HG03378 (cell line): ENCODE data around the gene DPY19L2.
"Not testable (repeated sequence)": the region's sequence is repeated elsewhere in the genome, so short reads cannot be mapped to it uniquely, and the experiment has no call there.

Experiments
- ATAC-seq: cut with Tn5 transposase; IDR thresholded peaks from one replicate; pipeline ENCODE4 v1.9.1; 2021; ENCODE audit warnings: mild to moderate bottlenecking, moderate library complexity; ENCODE audit not compliant: unreplicated experiment

The DPY19L2 gene

DNA sequence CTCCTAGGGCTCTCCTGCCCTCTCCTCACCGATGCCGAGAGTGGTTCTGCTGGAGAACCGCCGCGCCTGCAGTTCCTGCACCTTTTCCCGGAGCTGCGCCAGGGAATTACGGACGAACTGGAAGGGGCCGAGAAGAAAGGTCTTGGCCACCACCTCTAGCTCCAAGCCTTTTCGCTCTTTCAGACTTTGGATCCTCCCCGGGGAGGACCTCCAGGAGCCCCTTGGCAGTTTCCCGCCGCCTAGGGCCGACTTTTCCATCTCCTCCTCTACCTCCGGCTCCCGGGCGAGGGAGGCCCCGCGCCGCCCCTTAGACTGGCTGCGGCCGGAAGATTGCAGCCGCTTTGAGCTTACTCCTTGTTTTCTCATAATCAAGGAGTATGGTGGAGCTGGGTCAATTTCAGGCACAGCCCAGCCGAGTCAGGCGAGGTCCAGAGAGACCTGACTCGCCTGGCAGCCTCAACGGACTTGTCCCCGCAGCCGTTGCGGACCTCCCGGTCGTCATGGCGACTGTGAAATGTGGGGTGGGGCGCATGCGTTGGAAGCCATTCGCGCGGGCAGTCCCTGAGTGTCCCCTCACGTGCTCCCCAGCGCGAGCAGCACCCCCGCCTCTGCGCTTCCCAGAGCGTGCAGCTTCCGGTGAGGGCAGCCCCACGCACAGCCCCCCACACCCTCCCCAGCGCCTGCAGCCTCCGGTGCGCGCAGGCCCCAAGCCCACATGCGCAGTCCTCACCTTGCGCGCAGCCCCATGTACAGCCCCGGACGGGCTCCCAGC is at the start of gene DPY19L2:
DPY19L2 (minus strand) TSS at position 466 of the 772 bp plus-strand sequence; CDS start at position 366, 100 bp downstream.
- peak; percentile 76 for ATAC-seq

DNA sequence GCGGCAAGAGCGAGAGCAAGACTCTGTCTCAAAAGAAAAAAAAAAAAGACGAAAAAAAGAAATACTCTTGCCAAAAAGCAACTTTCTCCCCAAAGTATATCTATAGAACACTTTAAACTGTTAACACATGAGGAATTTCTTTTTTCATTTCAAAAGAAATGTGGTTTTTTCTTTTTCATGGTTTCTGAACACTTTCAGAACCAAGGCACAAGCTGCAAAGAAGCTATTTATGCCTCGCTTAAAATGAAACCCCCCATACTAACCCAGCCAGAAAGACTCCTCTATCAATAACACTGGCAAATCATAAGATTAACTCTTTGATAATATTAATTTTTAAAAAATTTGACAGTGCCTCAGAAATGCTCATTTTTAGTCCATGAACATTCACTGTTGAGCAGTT is 48.6 kb upstream of the DPY19L2 start:
- not testable (repeated sequence) for ATAC-seq

DNA sequence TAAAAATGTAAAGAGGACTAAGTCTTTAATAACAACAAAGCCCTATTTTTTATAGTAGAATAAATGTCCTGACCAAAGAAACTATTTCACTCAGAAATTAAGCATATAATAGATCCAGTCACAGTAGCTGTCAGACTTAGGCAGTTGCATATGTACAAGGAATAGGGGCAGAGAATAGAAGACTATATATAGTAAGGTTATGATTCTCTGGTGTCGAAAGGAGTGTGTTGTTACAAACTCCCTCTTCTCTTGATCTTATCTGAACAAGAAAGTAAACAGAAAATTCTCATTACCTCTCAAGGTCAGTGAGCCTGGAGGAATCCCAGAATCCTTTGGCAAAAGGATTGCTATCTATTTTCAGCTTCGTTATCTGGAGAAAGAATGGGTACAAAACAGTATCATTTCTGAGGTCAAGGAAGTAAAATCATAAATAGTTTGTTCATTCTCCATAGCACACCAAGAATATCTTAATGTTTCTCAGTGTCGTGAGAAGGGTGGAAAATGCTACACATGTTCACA is 46.9 kb upstream of the DPY19L2 start:
- not testable (repeated sequence) for ATAC-seq

DNA sequence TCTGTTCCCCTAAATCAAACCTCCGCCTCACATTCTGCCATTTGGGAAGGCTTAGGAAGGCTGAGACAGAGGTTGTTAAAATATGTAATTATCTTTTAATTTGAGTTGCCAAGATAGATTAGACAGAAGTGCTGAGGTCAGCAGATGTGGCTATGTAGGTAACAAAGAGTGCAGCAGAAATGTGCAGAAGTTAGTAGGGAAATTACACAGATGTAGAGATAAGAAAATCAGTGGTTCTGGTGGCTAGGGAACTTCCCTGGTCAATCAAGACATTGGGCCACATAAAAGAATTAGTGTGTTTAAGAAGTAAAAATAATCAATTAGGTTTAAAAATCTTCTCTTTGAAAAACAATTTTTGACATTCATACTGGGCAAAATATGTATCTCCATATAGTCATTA is 46.1 kb upstream of the DPY19L2 start:
- not testable (repeated sequence) for ATAC-seq

DNA sequence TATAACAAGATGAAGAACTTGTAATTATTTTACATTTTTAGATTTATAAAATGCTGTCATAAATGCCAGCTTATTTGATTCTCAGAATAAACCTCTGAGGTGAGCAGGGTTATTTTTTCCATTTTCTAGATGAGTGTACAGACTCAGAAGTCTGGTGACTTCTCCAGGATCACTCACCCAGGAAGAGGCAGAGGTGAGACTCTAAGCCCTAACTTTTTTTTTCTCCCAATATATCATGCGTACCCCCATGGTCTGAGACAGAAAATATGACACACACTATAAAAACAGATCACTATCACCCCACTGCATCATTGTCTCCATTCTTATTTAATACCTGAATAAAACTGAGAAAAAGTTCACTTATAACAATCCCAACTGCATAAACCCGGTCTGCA is 45.4 kb upstream of the DPY19L2 start:
- ATAC-seq: peak; percentile 29

DNA sequence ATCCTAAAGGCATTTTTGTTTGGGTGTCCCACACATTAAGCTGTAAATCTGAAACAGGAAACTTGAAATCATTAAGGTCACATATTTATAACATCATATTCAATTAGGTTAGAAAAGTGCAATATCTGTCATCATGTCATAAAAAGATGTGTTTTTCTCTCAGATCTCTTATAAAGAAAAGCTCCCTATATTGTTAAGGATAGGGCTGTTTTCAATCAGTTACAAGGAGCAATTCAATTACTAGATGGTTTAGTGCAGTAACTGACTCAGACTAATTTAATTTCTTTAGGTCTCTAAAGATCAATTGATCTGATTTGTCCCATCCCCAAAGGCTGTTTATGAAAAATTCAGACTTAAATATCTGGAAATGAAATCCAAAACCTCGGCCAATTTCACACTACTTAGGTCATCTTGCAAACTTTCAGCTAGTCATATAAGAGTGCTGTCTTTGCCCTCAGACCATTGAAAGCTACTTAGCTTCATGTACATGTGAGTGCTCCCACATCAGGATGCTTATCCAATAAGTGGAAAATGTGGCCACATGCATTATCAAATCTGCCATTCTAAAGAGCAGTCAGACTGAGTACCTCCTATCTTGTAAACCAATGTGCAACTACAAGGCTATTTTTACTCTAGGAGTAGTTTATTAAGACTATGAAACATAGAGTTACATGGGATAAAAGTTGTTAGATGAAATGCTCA is 44.8 kb upstream of the DPY19L2 start:
- not testable (repeated sequence) for ATAC-seq

DNA sequence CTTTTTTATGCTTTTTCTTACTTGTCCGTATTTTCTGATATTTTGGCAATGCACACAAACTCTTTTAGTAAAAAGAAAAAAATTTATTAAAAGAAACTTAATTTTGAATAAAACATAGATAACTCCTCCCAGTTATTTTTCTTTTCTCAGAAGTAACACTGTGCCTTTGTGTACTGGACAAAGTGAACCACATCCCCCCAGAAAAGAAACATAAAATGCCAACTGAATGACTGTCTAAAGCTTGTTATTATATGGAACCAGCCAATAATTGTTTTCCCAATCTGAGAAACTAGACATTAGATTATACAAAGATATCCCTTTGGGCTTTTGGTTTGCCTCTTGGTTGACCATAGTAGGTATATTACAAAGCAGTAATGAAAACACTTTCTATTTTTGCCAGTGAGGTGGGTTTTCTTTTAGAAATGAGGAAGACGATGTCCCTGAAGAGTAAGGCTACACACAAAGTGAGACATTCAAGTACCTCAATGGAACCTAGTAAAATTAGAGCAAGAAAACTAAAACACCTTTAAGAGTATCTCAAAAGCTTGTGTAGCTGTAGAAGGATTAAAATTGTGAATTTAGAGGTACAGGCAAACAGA is 44.2 kb upstream of the DPY19L2 start:
- not testable (repeated sequence) for ATAC-seq

DNA sequence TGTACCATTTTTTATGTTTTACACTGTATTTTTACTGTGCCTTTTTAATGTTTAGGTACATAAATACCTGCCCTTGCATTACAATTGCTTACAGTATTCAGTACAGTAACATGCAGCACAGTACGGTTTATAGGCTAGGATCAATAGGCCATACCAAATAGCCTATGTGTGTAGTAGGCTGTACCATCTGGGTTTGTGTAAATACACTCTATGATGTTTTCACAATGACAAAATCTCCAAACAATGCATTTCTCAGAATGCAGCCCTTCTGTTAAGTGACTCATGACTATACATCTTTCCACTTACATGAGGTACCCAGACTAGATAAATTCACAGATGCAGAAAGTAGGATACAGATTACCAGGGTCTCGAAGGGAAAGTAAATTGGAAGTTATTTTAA is 43.0 kb upstream of the DPY19L2 start:
- ATAC-seq: not testable (repeated sequence)

DNA sequence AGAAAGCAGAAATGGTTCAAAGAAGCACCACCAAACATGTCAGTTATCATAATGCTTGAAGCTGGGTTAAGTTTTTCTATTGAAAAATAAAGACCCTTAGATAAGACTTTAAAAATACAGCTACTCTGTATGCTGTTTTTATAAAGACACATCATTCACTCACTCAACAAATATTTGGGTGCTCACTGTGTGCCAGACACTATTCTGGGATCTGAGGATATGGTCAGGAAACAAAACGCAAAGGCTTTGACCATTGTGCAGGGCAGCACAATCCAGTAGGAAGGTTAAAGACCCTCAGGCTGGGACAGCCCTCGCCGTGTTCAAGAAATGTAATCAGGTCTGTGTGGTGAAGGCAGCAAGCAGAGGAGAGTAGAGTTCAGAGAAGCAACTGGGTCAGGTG is 38.0 kb upstream of the DPY19L2 start:
- ATAC-seq: no peak

DNA sequence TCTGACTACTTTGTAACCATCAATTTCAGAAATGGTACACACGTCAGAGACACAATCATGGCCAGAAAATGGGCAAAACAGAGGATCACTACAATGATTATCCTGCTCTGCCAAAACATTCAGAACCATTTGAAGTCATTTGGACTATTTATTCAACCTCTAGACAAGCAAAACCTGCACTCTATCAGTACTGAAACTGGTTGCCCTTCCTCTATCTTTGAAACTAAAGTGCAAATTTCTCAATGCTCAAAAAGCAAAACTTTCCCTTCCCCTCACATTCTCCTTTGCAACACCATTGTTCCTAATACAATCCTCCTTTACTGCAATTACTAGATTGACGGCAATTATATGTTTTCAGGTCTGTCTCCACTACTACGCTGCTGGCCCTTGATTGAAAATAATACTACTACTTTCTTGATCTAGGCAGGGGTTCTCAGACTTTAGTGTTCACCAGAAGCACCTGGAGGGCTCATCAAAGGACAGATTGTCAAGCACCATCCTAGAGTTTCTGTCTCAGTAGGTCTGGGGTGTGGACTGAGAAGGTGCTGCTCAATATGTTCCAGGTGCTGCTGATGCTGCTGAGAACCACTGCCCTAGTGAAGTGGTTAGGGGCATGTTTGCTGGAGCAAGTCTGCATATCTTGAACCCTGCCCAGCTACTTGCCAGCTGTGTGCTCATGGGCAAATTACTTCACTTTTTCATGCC is 31.5 kb upstream of the DPY19L2 start:
- ATAC-seq: not testable (repeated sequence)

DNA sequence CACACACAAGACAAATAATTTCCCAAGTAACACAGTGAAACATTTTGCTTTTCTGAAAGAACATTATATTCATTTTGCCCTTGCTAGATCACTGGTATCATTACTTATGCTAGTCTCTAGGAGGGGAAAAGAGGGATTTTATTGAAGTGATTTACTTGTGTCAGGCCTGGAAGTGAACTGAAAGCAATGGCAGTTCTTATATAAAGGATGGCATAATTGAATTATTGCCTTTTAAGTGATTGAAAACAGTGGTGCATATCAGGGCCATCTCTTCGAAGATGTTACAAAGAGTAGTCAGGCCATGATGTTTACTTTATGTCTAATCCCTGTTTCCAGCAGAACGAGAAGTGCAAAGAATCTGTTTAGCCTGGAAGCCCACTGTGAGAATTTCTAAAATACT is 30.7 kb upstream of the DPY19L2 start:
- ATAC-seq: not testable (repeated sequence)

DNA sequence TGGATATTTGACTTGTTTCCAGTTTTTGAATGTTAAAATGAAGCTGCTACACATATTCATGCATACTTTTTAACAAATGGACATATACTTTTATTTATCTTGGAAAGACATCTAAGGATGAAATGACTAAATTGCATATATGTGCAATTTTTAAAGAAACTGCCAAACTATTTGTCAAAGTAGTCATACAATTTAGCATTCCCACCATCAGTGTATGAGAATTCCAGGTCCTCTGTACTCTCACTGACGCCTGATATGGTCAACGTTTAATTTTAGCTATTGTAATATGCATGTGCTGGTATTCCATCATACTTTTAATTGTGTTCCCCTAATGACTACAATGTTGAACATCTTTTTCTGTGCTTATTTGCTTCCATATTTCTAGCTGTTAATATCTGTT is 22.5 kb upstream of the DPY19L2 start:
- not testable (repeated sequence) for ATAC-seq

DNA sequence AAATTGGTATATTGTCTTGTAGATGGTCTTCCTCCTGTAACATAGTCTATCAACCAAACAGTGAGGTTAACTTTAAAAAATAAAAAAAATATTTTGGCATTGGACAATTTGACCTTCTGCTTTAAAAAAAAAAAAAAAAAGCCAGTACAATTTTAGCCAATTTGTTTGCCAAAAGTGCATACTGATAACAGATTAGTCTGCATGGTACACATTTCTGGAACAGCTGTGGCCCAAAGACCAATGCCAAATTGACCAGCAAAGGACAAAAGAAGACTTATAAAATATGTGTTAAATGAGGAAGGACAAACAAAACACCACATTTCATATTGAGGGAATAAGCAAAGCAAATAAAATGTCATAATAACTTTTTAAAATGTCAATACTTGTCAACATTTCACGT is 20.8 kb upstream of the DPY19L2 start:
- not testable (repeated sequence) for ATAC-seq

DNA sequence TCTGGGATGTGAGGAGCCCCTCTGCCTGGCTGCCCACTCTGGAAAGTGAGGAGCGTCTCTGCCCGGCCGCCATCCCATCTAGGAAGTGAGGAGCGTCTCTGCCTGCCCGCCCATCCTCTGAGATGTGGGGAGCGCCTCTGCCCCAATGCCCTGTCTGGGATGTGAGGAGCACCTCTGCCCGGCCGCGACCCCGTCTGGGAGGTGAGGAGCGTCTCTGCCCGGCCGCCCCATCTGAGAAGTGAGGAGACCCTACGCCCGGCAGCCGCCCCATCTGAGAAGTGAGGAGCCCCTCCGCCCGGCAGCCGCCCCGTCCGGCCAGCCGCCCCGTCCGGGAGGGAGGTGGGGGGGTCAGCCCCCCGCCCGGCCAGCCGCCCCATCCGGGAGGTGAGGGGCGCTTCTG is 18.3 kb upstream of the DPY19L2 start:
- not testable (repeated sequence) for ATAC-seq

DNA sequence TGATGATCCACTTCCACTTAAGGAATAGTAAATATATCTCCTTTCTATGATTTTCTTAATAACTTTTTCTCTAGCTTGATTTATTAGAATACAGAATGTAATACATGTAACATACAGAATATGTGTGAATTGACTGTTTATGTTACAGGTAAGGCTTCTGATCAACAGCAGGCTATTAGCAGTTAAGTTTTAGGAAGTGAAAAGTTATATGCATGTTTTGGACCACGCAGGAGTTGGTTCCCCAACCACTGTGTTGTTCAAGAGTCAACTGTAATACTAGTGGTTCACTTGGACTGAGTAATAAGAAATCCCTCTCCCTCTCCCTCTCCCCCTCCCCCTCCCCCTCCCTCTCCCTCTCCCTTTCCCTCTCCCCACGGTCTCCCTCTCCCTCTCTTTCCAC is 17.5 kb upstream of the DPY19L2 start:
- ATAC-seq: not testable (repeated sequence)

DNA sequence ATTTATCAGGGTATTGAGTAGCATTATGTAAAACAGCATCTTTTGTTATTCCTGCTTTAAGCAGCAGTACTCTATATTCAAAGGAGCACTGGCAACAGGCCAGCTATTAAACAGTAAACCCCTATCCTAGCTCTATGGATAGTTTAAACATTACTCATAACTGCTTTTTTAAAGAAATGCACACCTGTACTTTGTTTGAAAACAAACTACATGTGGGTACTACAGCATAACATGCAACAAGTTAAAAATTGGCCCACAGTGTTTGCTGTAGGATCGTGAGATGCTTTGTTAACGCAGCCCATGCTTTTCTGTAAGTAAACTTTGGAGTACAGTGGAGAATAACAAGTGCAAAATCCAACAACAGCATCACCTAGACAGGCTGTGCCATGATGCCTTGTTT is 14.3 kb upstream of the DPY19L2 start:
- ATAC-seq: not testable (repeated sequence)

DNA sequence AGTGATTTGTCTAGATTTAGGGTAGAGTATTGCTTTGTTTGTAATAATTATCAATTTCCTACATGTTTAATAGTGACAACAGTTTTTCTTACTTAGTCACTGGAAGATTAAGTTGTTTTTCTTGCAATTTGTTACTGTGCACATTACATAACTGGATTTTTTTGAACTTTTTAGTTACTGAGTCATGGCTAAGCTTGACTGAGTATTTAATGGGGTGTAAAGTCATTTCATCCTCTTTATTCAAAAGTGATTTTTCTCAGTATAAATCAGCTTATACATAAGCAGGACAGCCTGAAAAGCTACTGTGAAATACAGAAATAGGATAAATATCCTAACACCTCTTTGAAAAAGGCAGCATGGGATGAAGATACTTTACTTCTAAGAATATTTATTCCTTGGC is 12.5 kb upstream of the DPY19L2 start:
- not testable (repeated sequence) for ATAC-seq

DNA sequence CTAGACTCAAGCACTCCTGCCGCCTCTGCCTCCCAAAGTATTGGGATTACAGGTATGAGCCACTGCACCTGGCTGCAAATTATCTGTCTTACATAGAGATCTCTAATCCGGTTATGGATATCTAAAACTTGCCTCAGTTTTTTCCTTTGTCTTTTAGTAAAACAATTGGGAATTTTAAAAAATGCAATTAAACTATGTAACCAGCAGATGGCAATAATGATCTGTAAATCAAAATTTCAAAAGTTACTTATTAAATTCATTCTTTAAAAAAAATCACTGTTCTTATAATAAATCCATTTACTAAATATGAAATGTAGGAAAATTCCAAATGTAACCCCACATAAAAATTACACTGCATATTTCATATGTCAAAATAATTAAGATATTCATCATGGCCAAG is 4.3 kb upstream of the DPY19L2 start:
- ATAC-seq: not testable (repeated sequence)

DNA sequence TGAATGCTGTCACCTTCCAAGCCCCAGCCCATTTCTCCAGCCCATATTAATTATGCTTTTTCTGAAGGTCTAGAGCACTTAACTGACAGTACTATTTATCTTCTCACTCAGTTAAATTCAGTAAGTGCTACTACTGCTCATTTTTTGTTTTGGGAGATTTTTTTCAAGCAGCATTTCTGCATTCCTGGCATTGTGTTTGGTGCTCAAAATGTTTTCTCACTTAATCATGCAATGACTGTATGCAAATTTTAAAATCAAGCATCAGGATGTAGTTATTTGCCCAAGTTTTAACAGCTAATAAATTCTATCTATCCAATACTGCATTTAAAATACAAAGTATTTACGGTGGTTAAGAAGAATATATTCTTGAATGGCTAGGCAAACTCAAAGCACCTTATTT is 1.6 kb upstream of the DPY19L2 start:
- ATAC-seq: not testable (repeated sequence)

DNA sequence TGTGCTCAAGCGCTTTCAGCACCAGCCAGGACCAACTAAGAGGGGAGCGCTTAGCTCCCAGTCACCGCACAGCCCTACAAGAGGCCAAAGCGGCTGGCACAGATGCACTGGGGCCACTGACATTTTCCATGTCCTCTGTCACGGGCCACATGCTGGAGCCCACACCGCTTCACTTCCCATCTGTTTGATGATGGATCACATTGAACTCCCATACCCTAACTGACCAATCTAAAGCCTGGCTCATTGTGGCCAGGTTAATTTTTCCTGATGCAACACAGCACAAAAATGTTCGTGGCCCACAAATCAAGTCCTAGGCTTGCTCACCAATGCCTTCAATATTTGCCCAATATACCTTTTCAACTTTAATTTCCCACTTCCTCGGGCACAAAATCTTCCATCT is 1.1 kb upstream of the DPY19L2 start:
- ATAC-seq: not testable (repeated sequence)

DNA sequence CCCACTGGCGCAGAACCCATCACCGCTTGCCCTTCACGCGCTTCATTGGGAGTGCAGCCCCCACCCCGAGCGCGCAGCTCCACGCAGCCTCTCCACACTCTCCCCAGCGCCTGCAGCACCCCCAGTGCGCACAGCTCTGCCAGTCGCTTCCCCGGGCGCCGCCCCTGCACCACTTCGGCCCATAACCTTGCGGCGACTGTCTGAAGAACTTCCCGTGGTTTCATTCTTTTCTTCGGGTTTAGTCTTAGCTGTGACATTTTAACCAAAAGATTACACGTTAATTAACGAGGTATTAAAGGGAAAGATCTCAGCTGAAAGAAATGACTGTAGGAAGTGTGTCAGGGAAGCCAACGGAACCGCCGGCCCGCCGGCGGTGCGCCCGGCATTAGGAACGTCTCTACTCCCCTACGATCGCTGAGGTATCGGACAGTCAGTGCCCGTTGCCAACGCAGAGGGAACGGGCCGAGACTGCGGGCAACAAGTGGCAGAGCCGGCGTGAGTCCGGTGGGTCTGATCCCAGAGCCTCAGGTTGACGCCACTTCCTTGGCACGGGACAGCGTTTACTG is 590 bp upstream of the DPY19L2 start:
- peak; percentile 26 for ATAC-seq
